AG10803 (cell line): ENCODE data around the gene RAC2.

Experiments
- DNase-seq: peaks from one replicate; pipeline ENCODE4 v3.0.0; 2010; ENCODE audit warnings: low read depth
- H3K4me3 ChIP-seq: 2 replicates; pipeline ENCODE4 v1.5.1; 2011; ENCODE audit warnings: mild to moderate bottlenecking, low read length, control low read depth
- TF ChIP-seq, protein P1 (sequence below): conservative IDR thresholded peaks from 2 replicates; pipeline ENCODE4 v1.5.1; 2011; ENCODE audit warnings: mild to moderate bottlenecking, low read length, control low read depth, inconsistent platforms

The RAC2 gene

DNA sequence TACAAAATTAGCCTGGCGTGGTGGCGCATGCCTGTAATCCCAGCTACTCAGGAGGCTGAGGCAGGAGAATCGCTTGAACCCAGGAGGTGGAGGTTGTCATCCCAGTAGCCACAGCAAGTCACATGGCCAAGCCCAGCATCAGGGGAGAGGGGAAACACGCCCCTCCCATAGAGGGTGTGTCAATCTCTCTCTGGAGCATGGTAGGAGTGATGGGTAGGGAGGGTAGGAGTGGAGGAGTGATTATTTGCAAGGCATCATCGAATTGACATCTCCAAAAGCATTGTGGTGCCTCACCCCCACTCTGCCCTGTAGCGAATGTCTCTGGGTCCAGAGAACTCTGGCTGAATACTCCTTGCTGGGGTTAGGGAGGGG is 25.7 kb downstream of the RAC2 start:
- DNase-seq: no peak
- no peak overlapping the region for H3K4me3 ChIP-seq
- TF ChIP-seq, protein P1, sequence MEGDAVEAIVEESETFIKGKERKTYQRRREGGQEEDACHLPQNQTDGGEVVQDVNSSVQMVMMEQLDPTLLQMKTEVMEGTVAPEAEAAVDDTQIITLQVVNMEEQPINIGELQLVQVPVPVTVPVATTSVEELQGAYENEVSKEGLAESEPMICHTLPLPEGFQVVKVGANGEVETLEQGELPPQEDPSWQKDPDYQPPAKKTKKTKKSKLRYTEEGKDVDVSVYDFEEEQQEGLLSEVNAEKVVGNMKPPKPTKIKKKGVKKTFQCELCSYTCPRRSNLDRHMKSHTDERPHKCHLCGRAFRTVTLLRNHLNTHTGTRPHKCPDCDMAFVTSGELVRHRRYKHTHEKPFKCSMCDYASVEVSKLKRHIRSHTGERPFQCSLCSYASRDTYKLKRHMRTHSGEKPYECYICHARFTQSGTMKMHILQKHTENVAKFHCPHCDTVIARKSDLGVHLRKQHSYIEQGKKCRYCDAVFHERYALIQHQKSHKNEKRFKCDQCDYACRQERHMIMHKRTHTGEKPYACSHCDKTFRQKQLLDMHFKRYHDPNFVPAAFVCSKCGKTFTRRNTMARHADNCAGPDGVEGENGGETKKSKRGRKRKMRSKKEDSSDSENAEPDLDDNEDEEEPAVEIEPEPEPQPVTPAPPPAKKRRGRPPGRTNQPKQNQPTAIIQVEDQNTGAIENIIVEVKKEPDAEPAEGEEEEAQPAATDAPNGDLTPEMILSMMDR: no peak

DNA sequence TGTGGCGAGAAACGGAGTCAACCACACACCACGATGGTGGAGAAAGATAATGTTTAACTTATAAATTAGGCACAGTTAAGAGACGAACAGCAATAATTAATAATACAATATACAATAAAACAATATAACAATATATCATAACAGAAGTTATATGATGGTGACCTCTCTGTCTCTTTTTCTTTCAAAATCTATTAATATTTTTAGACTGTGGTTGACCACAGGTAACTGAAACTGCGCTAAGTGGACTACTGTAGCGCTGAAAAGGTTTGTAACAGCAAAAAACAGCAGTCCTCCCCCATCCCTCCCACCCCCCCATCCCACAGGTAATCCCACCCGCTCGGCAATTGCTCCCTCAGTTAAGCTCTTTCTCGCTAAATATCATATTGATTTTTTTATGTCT is 28.2 kb downstream of the RAC2 start:
- H3K4me3 ChIP-seq: no peak overlapping the region
- DNase-seq: no peak
- TF ChIP-seq, protein P1: no peak

DNA sequence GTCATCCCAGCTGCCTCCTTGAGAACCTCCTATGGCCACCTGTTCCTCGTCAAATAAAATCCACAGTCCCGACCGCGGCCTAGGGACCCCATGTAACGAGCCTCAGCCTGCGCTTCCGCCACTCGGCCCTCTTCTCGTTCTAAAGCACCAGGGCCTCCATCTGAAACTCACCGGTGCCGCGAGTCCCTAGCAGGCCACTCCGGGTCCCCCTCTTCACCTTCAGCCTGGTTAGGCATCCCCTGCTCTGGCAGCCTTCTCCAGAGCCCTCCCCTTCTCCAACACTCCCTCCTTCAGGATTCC is 29.4 kb downstream of the RAC2 start:
- no peak overlapping the region for H3K4me3 ChIP-seq
- no peak for DNase-seq
- TF ChIP-seq, protein P1: no peak

DNA sequence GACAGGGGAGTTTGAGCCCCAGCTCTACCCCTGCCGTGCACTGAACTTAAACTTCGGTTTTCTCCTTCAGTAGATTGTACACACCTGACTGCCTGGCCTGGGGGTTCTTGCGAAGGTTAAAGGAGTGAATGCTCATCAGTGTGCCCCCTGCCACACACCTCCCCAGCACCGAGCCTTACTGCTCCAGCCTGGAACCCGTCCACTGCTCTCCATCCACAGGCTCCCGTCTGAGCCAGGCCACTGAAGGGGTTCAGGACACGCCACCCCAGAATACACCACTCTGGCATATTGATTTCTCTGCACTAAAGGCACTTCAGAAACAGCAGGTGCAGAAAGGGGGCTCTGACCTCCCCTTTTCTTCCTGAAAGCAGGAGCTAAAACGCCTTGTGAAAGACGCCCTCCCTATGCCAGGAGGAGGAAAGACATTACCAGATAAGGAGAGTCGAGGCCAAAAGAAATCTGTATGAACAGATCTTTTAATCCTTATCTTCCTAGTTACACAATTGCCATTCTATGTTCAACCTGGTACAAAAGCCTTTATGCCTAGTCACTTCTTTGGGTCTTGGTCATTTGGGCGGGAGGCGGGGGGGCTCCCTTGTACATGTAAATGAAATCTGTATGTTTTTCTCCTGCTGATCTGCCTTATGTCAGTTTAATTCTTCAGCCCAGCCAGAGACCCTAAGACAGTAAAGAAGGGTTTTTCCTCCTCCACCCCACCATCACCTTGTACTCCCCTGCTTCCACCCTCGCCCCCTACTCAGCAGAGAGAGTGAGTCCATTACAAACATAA is 29.9 kb downstream of the RAC2 start:
- DNase-seq: no peak
- H3K4me3 ChIP-seq: no peak overlapping the region
- TF ChIP-seq, protein P1: no peak

DNA sequence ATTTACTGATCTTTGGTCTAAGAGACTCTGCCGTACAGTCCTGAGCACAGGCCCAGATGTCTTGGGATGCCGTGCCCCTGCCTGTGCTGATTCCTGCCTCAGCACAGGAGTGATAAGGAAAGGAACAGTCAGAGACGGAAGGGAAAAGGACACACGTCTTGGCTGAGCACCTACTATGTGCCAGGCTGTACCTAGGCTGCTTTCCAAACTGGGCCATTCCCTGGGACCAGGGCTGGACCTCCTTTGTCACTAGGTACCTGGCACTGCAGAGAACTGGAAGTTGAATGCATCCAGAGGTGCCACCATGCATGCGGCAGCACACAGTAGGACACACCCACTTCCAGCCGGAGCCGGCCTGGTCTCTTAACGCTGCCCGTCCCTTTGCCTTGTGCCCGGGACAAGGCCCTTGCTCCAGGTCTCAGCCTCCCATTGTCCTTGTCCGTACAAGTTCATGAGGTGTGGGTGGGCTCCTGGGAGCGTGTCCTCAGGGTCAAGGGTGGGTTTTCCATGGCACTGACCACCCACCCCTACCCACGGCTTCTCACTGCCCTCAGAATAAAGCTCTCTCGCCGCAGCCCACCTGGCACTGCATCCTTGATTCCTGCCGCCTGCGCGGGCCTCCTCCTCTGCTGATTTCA is 30.7 kb downstream of the RAC2 start:
- TF ChIP-seq, protein P1: no peak
- DNase-seq: no peak
- no peak overlapping the region for H3K4me3 ChIP-seq

DNA sequence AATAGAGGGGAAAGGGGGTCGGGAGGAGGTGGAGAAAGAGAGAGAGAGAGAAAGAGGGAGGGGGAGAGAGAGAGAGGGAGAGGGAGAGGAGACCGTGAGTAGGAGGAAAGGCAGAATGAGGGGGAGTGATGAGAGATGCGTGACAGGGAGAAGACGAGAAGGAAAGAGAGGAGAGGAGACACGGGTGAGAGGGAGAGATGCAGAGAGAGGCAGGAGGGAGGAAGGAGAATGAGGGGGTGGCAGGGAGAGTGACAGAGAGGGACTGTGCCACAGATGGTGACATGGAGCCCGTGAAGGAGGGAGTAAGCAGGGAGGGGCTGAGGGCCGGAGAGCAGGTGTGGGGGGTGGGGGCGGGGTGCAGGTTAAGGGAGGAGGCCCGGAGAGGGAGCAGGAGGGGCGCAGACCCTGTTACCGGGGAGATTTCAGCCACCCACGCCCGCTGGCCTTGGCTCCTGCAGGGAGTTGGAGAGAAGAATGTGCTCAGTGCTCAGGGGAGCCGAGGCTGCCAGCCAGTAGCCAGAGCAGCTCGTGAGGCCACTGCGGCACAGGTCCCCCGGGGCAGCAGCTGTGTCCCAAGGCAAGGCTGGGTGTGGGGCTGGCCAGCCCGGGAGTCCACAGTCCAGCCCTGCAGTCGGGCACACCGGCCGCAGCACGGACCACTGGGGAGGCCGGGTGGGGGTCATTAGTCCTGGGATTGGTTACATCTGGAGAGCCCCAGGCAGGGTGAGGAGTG is 31.7 kb downstream of the RAC2 start, which contains the start of gene SSTR3:
SSTR3 (minus strand) TSS at position 304 of the 733 bp plus-strand sequence. CDS start 4,674 bp downstream, outside the sequence.
- no peak for DNase-seq
- no peak within 1 kb of the TSS for H3K4me3 ChIP-seq
- TF ChIP-seq, protein P1: no peak

DNA sequence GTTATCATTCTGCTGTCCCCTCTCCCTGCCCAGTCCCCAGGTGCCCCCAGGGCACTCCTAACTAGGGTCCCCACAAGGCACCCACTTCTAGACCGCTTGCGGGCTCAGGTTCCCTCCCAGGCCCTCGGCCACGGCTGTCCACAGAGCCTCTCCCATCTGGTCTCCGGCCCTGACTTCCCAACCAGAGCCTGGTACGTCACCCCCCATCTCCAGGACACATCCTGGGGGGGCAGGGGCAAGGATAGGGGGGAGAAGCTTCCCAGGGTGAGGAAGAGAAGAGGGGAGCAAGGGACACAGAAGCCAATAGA is 32.2 kb downstream of the RAC2 start:
- TF ChIP-seq, protein P1: no peak
- H3K4me3 ChIP-seq: no peak overlapping the region
- DNase-seq: no peak
